Measurements from ENCODE around the gene SERGEF. TPM values are rescaled to one million over a fixed set of nuclear protein-coding genes. Genes with fewer than 3 reads are reported as not detected.

SERGEF gene
- total RNA-seq, 4 donors from 2014 or later = 11.8 to 34.7 (median 24.5) TPM

DNA sequence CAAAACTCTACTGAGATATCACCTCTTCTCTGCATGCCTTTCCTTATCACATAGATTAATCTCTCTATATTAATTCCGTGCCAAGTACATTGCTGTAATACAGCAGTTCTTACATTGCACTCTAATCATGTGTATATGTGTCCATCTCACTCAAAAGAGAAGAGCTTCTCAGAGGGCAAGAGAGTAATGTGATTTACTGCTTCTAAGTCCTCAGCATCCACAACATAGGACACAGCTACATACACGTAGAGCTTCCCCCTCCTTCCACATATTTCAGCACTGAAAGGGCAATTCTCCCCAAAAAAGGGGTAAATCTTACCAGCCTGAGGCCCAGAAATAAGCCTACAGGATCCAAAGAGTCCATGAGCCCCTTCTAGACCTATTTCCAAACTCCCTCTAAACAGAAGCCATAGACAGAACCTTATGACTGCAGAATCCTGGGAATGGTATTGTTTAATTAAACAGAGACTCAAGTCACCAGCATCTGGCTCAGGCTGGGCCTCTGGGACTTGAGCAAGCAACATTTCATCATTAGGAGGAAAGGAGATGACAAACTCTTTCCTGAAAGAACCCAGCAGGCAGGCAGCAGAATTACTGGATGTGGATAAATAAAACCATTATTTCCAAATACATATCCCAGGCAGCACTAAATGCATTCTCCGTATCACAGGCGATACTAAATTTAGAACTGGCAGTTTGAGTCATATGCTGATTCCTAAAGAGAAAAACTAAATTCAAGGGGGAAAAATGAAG, 191.0 kb downstream of the SERGEF start:
- in situ Hi-C loops (cut with MboI; ENCODE audit: low sequenced_read_pairs in 4 of 4) (no loop called here), intact Hi-C loops (cut with DNase I; ENCODE audit: low total_unique reads) (no loop called here)
- Histone ChIP-seq H3K9me3 (no peaks in the 10 kb centered on the region), H3K4me3 (no peak overlapping the region), H3K4me1 (peaks cover 17 to 18% of the 10 kb centered on the region in 2 donors), H3K36me3 (no peaks in the 10 kb centered on the region), H3K27me3 (no peaks in the 10 kb centered on the region), H3K27ac (peak overlapping the region; percentile 5 to 73 (median 44))
- peak; percentile 85 to 88 for ATAC-seq
- peak in 1 of 2 donors; percentile 35 for DNase-seq
- TF ChIP-seq POLR2A (IDR thresholded peaks at IDR 0.05) = no peak
- TF ChIP-seq CTCF (IDR thresholded peaks at IDR 0.05 in 4 of 5, conservative IDR thresholded peaks at IDR 0.05 in 1 of 5) = peak in 1 of 5 experiments; percentile 10

GRCh38 chr11:17816232-17816931, 196.5 kb downstream of the SERGEF start:
- Histone ChIP-seq H3K4me1 (peaks cover 26 to 34% of the 10 kb centered on the region in 2 donors), H3K9me3 (no peaks in the 10 kb centered on the region), H3K36me3 (no peaks in the 10 kb centered on the region), H3K27me3 (no peaks in the 10 kb centered on the region), H3K4me3 (no peak overlapping the region), H3K27ac (no peak overlapping the region)
- ATAC-seq = no peak
- TF ChIP-seq POLR2A (IDR thresholded peaks at IDR 0.05) (no peak), CTCF (IDR thresholded peaks at IDR 0.05 in 4 of 5, conservative IDR thresholded peaks at IDR 0.05 in 1 of 5) (no peak)
- intact Hi-C loops (cut with DNase I; ENCODE audit: low total_unique reads) = no loop called here
- no peak for DNase-seq
- in situ Hi-C loops (cut with MboI; ENCODE audit: low sequenced_read_pairs in 4 of 4) = no loop called here

DNA sequence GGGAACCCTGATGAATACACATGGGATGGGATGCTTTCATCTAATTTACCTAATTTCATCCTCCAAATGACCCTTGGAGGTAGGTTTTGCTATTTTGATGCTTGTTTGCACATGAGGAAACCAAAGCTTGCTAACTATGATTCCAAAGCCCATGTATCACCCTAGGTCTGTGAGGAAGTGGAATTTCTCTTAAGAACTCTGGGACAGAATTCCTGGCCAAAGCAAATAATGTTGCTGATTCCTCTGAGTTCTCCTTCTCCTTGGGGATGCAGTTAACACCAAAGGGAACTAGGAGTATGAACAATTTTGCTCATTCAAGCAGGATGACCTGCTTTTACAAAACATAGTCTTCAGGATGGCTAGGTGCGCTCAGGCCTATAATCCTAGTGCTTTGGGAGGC, 198.3 kb downstream of the SERGEF start:
- DNase-seq = no peak
- ATAC-seq = no peak
- no peak overlapping the region for H3K4me3 ChIP-seq
- H3K4me1 ChIP-seq = peaks cover 39 to 46% of the 10 kb centered on the region in 2 donors
- TF ChIP-seq POLR2A (IDR thresholded peaks at IDR 0.05) (no peak), CTCF (IDR thresholded peaks at IDR 0.05 in 4 of 5, conservative IDR thresholded peaks at IDR 0.05 in 1 of 5) (no peak)
- intact Hi-C loops (cut with DNase I; ENCODE audit: low total_unique reads) = no loop called here
- H3K27me3 ChIP-seq = no peaks in the 10 kb centered on the region
- no peaks in the 10 kb centered on the region for H3K9me3 ChIP-seq
- in situ Hi-C loops (cut with MboI; ENCODE audit: low sequenced_read_pairs in 4 of 4) = no loop called here
- no peak overlapping the region for H3K27ac ChIP-seq
- no peaks in the 10 kb centered on the region for H3K36me3 ChIP-seq

DNA sequence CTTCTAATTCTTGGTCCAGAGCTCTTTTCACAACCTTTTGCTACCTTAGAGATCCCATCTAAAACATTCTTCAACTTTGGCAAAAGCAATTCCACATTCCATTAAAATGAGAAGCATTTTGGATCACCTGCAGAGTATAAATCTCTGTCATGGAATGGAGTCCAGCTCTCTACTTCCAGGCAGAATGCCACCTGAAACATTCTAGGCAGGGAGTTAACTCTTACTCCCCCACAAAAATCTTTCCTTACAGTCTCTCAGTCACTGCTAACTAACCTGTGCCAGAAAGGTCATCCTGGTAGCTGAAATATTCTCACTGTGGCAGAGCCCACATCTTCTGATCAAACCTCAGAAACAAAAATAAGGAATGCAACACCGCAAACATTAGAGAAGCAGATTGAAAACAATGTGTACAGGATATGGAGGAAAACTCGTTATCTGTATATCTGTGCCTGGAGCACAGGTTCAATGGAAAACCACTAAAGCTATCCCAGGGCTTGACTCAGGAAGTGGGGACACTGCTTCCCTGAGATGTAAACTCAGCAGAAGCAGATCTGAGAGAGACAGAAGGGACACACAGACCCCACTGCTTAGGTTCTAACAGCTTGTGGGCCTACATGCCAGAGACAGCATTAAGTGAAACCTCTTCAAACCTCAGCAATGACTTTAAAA, 199.3 kb downstream of the SERGEF start:
- H3K4me3 ChIP-seq = no peak overlapping the region
- ATAC-seq (peak; percentile 37 to 74), DNase-seq (no peak)
- H3K9me3 ChIP-seq = no peaks in the 10 kb centered on the region
- intact Hi-C loops (cut with DNase I; ENCODE audit: low total_unique reads) = no loop called here
- in situ Hi-C loops (cut with MboI; ENCODE audit: low sequenced_read_pairs in 4 of 4) = no loop called here
- TF ChIP-seq CTCF (IDR thresholded peaks at IDR 0.05 in 4 of 5, conservative IDR thresholded peaks at IDR 0.05 in 1 of 5) = no peak
- TF ChIP-seq POLR2A (IDR thresholded peaks at IDR 0.05) = no peak
- peaks cover 39 to 46% of the 10 kb centered on the region in 2 donors for H3K4me1 ChIP-seq
- no peaks in the 10 kb centered on the region for H3K27me3 ChIP-seq
- no peaks in the 10 kb centered on the region for H3K36me3 ChIP-seq
- peak overlapping the region; percentile 59 to 66 (median 62) for H3K27ac ChIP-seq
